Right lobe of liver (tissue), 4 donors: ENCODE measurements around the gene UMPS.

Source experiments
- CTCF ChIP-seq, 4 donors: fragments of 200-600 bp in 3 of 4; fragments of 450-650 bp in 1 of 4; IDR thresholded peaks; one replicate each; pipeline versions ENCODE4 v1.5.1 to v1.8.0; 2016 to 2022; ENCODE audit warnings: antibody characterized with exemption in 4 of 4, mild to moderate bottlenecking in 2 of 4
- POLR2A ChIP-seq: fragments of 450-650 bp; IDR thresholded peaks from one replicate; pipeline ENCODE4 v1.6.1; 2017; ENCODE audit warnings: antibody characterized with exemption, mild to moderate bottlenecking
- donor health status: DM: no; HTN: no; CAD: no.
- donor health status: DM: no; HTN: no; CAD: no.
- donor health status: DM: no; HTN: yes; CAD: no.

DNA sequence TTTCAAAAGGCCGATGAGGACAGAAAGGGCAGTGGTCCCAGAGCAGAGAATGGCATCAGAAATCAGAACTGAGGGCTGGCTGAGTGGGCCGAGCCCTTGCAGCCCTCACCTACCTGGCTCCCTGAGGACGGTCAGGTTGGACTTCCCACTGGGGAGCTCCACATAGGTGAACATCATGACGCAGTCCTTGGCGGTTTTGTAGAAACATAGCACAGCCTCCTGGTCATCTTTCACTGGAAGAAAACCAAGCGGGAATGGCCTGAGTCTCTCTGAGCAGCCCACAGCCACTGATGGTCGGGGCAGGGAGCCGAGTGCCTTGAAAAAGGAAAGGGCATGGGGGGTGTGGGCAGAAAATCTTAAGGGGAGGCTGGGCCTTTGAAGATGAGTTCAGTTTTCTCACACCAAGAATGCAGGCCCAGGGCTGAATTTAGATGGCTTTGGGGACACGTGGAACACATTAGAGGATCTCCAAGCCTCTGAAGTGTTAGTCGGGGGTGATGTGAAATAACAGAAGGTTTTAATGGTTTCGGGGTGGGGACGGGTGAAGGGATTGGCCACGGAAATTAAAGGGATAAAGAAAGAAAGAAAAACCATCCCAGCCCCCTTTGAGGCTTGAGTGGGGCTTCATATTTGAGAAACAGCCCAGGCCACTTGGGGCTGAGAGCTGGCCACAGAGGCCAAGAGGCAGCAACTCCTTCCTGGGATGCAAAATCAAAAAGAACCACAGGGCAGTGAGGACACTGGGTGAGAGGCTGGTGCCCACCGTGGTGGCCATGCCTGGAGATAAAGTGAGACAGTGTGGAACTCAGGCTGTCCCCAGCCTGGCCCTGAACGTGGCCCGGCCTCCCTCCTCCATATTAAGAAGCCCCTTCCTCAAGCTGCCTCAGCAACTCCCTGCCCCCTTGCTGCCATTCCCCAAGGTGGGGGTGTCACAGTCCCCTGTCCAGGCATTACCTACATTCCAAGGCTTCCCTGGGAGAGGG is 36.2 kb downstream of the UMPS start:
- TF ChIP-seq CTCF (IDR thresholded peaks at IDR 0.05) = no peak
- no peak for TF ChIP-seq POLR2A
